IMR-90 (cell line): Measurements from ENCODE around the gene DERL3. TPM values are rescaled to one million over a fixed set of nuclear protein-coding genes. Genes with fewer than 3 reads are reported as not detected.

Experiments used
- ATAC-seq: fragments of 200-7000 bp; cut with Tn5 transposase; 2 replicates; pipeline ENCODE4 v1.9.1; 2020; ENCODE audit warnings: low read depth, mild to moderate bottlenecking, moderate library complexity
- BruUV-seq: library from RNA; stranded (reverse); fragments of 400-500 nt; replicated peaks from 2 replicates; lab custom pipeline; 2021; lab: Mats Ljungman, UMichigan
- CTCF ChIA-PET: fragments of 300-600 bp; formaldehyde crosslinking; extraction: SDS; loops from one replicate; lab custom pipeline; 2021; ENCODE audit warnings: antibody characterized with exemption; lab: Yijun Ruan, JAX
- POLR2A ChIA-PET: fragments of 300-600 bp; sonication (Branson Sonifier 250); formaldehyde crosslinking; loops from one replicate; lab custom pipeline; 2022; ENCODE audit warnings: antibody characterized with exemption; ENCODE audit not compliant: unreplicated experiment; lab: Charles Lee
- DNase-seq: peaks from one replicate; pipeline ENCODE4 v3.0.0; 2013
- H2AFZ ChIP-seq: replicated peaks from 2 replicates; pipeline ENCODE3; 2013; ENCODE audit warnings: low read length, mild to moderate bottlenecking; ENCODE audit not compliant: poor library complexity
- H2AK5ac ChIP-seq: 2 replicates; pipeline ENCODE4 v1.6.1; 2013; ENCODE audit warnings: low read depth, low read length, inconsistent platforms
- H2AK9ac ChIP-seq: replicated peaks from 2 replicates; pipeline ENCODE3; 2013; ENCODE audit warnings: mild to moderate bottlenecking, low read depth, low read length, moderate library complexity; ENCODE audit not compliant: poor library complexity
- H2BK120ac ChIP-seq: 2 replicates; pipeline ENCODE4 v1.6.1; 2013; ENCODE audit warnings: low read depth, low read length, inconsistent platforms
- H2BK15ac ChIP-seq: 3 replicates; pipeline ENCODE4 v1.6.1; 2013; ENCODE audit warnings: low read depth, low read length, inconsistent platforms
- H2BK20ac ChIP-seq: 2 replicates; pipeline ENCODE4 v1.6.1; 2013; ENCODE audit warnings: low read depth, mild to moderate bottlenecking, inconsistent platforms, low read length, moderate library complexity
- H2BK5ac ChIP-seq: 2 replicates; pipeline ENCODE4 v1.6.1; 2013; ENCODE audit warnings: mild to moderate bottlenecking, low read depth, low read length, inconsistent platforms; ENCODE audit not compliant: poor library complexity, severe bottlenecking
- H3K14ac ChIP-seq: replicated peaks from 2 replicates; pipeline ENCODE4 v1.6.1; 2013; ENCODE audit warnings: low read depth, low read length, inconsistent platforms
- H3K18ac ChIP-seq: 2 replicates; pipeline ENCODE4 v1.6.1; 2013; ENCODE audit warnings: low read depth, low read length, control low read depth
- H3K23ac ChIP-seq: 2 replicates; pipeline ENCODE4 v1.6.1; 2013; ENCODE audit warnings: low read depth, low read length, inconsistent platforms
- H3K27ac ChIP-seq: 2 replicates; pipeline ENCODE4 v1.5.1; 2013; ENCODE audit warnings: mild to moderate bottlenecking, control low read depth, low read length; ENCODE audit not compliant: insufficient read depth
- H3K27me3 ChIP-seq: 2 replicates; pipeline ENCODE4 v1.6.1; 2013; ENCODE audit warnings: low read length; ENCODE audit not compliant: control insufficient read depth, insufficient read depth
- H3K36me3 ChIP-seq: 2 replicates; pipeline ENCODE4 v1.6.1; 2013; ENCODE audit warnings: low read length, mixed read lengths; ENCODE audit not compliant: control insufficient read depth, insufficient read depth
- H3K4ac ChIP-seq: 2 replicates; pipeline ENCODE4 v1.6.1; 2013; ENCODE audit warnings: low read depth, low read length, inconsistent platforms
- H3K4me1 ChIP-seq: 2 replicates; pipeline ENCODE4 v1.6.1; 2013; ENCODE audit warnings: low read length, mixed read lengths; ENCODE audit not compliant: control insufficient read depth, insufficient read depth
- H3K4me2 ChIP-seq: 2 replicates; pipeline ENCODE4 v1.6.1; 2013; ENCODE audit warnings: low read depth, mild to moderate bottlenecking, control low read depth, low read length, moderate library complexity
- H3K4me3 ChIP-seq: 2 replicates; pipeline ENCODE4 v1.5.1; 2013; ENCODE audit warnings: low read depth, mild to moderate bottlenecking, control low read depth, low read length, moderate library complexity; ENCODE audit not compliant: insufficient read depth
- H3K56ac ChIP-seq: 2 replicates; pipeline ENCODE4 v1.6.1; 2013; ENCODE audit warnings: low read length, inconsistent platforms; ENCODE audit not compliant: insufficient read depth; ENCODE audit errors: extremely low read depth
- H3K79me1 ChIP-seq, 2 experiments: 2 replicates each; pipeline ENCODE4 v1.6.1; 2013; ENCODE audit warnings: low read length in 2 of 2, inconsistent platforms in 1 of 2, low read depth in 1 of 2
- H3K9ac ChIP-seq: 2 replicates; pipeline ENCODE4 v1.6.1; 2013; ENCODE audit warnings: low read depth, low read length, control low read depth
- H3K9me1 ChIP-seq: 2 replicates; pipeline ENCODE4 v1.6.1; 2013; ENCODE audit warnings: low read length, inconsistent platforms; ENCODE audit not compliant: insufficient read depth
- H3K9me3 ChIP-seq: 2 replicates; pipeline ENCODE4 v1.6.1; 2013; ENCODE audit warnings: low read length; ENCODE audit not compliant: control insufficient read depth, insufficient read depth
- H4K20me1 ChIP-seq: 2 replicates; pipeline ENCODE4 v1.6.1; 2013; ENCODE audit warnings: low read length, inconsistent platforms; ENCODE audit not compliant: insufficient read depth
- H4K5ac ChIP-seq: 2 replicates; pipeline ENCODE4 v1.6.1; 2013; ENCODE audit warnings: mild to moderate bottlenecking, low read depth, low read length, control low read depth
- H4K8ac ChIP-seq, 2 experiments: 2 replicates each; pipeline ENCODE4 v1.6.1; 2013; ENCODE audit warnings: low read depth in 2 of 2, low read length in 2 of 2, control low read depth in 1 of 2, inconsistent platforms in 1 of 2
- H4K91ac ChIP-seq: 2 replicates; pipeline ENCODE4 v1.6.1; 2013; ENCODE audit warnings: low read depth, low read length, inconsistent platforms; ENCODE audit not compliant: insufficient read depth
- FOS ChIP-seq: fragments of 150-350 bp; IDR thresholded peaks from 2 replicates; pipeline ENCODE4 v1.6.1; 2016; ENCODE audit warnings: low read depth, low read length
- MAZ ChIP-seq: IDR thresholded peaks from 2 replicates; pipeline ENCODE4 v1.6.1; 2012; ENCODE audit warnings: low read depth, mild to moderate bottlenecking, low read length, improper control_type of control experiment, moderate library complexity, borderline replicate concordance
- RAD21 ChIP-seq: IDR thresholded peaks from 2 replicates; pipeline ENCODE4 v1.6.1; 2012; ENCODE audit warnings: low read length, improper control_type of control experiment
- RFX5 ChIP-seq: IDR thresholded peaks from 2 replicates; pipeline ENCODE4 v1.8.0; 2012; ENCODE audit warnings: low read depth, mild to moderate bottlenecking, low read length, moderate library complexity
- WGBS, 2 experiments: methylation state at CpG; one replicate each; pipeline versions ENCODE4 v1.1.5 to v1.1.7; 2013; ENCODE audit warnings: missing lambda C conversion rate in 2 of 2; ENCODE audit not compliant: insufficient read length in 1 of 2; ENCODE audit errors: extremely low coverage in 2 of 2; 5-methylcytosine and 5-hydroxymethylcytosine counted together
- dilution Hi-C: fragments of 300-500 bp; cut with HindIII; formaldehyde crosslinking; loops from one replicate; pipeline ENCODE4 v1.14.3; 2018; ENCODE audit warnings: low sequenced_read_pairs; ENCODE audit not compliant: unreplicated experiment
- in situ Hi-C: fragments of 300-500 bp; cut with MboI; formaldehyde crosslinking; loops from 3 replicates; pipeline ENCODE4 v1.14.3; 2019; ENCODE audit warnings: low sequenced_read_pairs, inconsistent platforms, mixed read lengths
- intact Hi-C: fragments of 100-400 bp; cut with micrococcal nuclease; formaldehyde crosslinking; loops from 2 replicates; pipeline ENCODE4 v1.10.0; 2022
- polyA plus RNA-seq, 3 experiments: library from polyadenylated mRNA; depleted of rRNA; stranded (reverse); fragments of >200 nt; gene quantifications; 2 replicates each; pipeline ENCODE4 v1.2.3, GENCODE V29; 2012; ENCODE audit warnings: low replicate concordance in 1 of 3
- total RNA-seq: library from RNA; depleted of rRNA; stranded (reverse); fragments of >200 nt; gene quantifications from 2 replicates; pipeline ENCODE4 v1.2.3, GENCODE V29; 2012

The DERL3 gene
- total and polyA plus RNA-seq, 2 of the 4 experiments (the other 2 are of a cell fraction) = 0.18 to 0.62 TPM

GRCh38 chr22:23841292-23841691, 2.5 kb upstream of the DERL3 start:
- Histone ChIP-seq H3K9ac (no peak overlapping the region), H3K27ac (no peak overlapping the region), H3K9me1 (no peaks in the 10 kb centered on the region), H2AFZ (no peak overlapping the region), H2AK9ac (peak overlapping the region; percentile 15), H2AK5ac (0 out of 2 replicates have a peak overlapping the region, but pooled peaks have one; percentile 17), H3K9me3 (no peaks in the 10 kb centered on the region), H2BK15ac (no peak overlapping the region), H3K4me1 (peaks cover 11% of the 10 kb centered on the region), H4K8ac (no peak overlapping the region), H3K18ac (no peak overlapping the region), H4K20me1 (no peaks in the 10 kb centered on the region; the same call in 1 of the 2 replicates), H3K14ac (no peak overlapping the region), H3K4me2 (no peak overlapping the region), H3K79me1 (no peaks in the 10 kb centered on the region), H4K91ac (no peak overlapping the region), H3K36me3 (peaks cover 4% of the 10 kb centered on the region; the same call in 1 of the 2 replicates), H4K5ac (no peak overlapping the region), H3K56ac (no peak overlapping the region), H3K4me3 (no peak overlapping the region), H3K4ac (no peak overlapping the region), H3K27me3 (no peaks in the 10 kb centered on the region; the same call in 1 of the 2 replicates), H2BK5ac (no peak overlapping the region), H3K23ac (no peak overlapping the region), H2BK120ac (no peak overlapping the region), H2BK20ac (no peak overlapping the region)
- 76% methylated on average over 4 of the region's 5 CpGs; no CpG with 5 or more reads in 1 of the 2 experiments for WGBS, 2 experiments
- BruUV-seq = no TSS peak
- DNase-seq = no peak
- in situ Hi-C loops (loop anchor here (10.0 kb wide), 1 partner anchor 316 kb away; no protein-coding TSS in a partner anchor), intact Hi-C loops (no loop called here), dilution Hi-C loops (no loop called here)
- TF ChIP-seq FOS = no peak
- no peak for TF ChIP-seq RAD21
- TF ChIP-seq RFX5 = no peak
- no peak for TF ChIP-seq MAZ
- no peak for ATAC-seq
- POLR2A ChIA-PET = no interaction called here
- CTCF ChIA-PET = no interaction called here
